ENCODE data around the gene ZNF827. TPM values are rescaled to one million over a fixed set of nuclear protein-coding genes. Genes with fewer than 3 reads are reported as not detected.

ZNF827 gene
- total RNA-seq, 1 experiment from 2014 or later = 19.1 TPM

DNA sequence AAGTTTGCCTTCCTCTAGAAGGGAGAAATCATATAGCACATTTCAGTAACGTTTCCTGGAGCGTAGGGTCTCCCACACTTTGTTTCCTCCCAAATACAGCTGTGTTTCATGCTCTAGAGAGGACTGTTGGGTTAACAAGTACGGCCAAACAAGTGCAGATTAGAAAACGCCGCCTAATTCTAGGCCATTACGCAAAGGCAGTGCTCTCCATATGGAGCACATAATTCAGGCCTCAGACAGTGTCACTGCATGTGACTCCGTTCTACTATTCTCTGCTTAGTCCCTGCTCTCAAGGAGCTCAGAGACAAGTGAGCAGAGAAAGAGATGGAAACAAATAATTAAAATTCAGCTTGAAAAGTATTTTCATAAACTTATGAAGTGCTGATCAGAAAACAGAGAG is 11.6 kb downstream of the ZNF827 start:
- Histone ChIP-seq H2AFZ (ENCODE audit: low read depth, low read length, poor library complexity, severe bottlenecking) (no peak overlapping the region), H3K79me2 (ENCODE audit: insufficient read depth, low read length) (peaks cover 80% of the 10 kb centered on the region), H3K27ac (ENCODE audit: low read depth, low read length) (no peak overlapping the region), H3K9me3 (ENCODE audit: control insufficient read depth in 1 of 2, insufficient read depth in 1 of 2, low read depth in 1 of 2, low read length in 2 of 2) (no peaks in the 10 kb centered on the region; a peak in 1 of 4 replicates), H4K20me1 (ENCODE audit: insufficient read depth) (no peaks in the 10 kb centered on the region), H3K4me1 (ENCODE audit: control insufficient read depth in 1 of 2, insufficient read depth in 2 of 2, low read length in 2 of 2) (no peaks in the 10 kb centered on the region), H3K36me3 (ENCODE audit: control insufficient read depth in 1 of 2, insufficient read depth in 2 of 2, low read length in 2 of 2) (no peaks in the 10 kb centered on the region), H3K4me3 (replicated peaks in 1 of 2; ENCODE audit: low read depth in 1 of 2, low read length in 2 of 2) (no peak overlapping the region), H3K4me2 (ENCODE audit: low read length) (no peak overlapping the region), H3K9ac (ENCODE audit: low read length) (no peak overlapping the region), H3K9me2 (ENCODE audit: insufficient read depth) (no peaks in the 10 kb centered on the region), H3K27me3 (ENCODE audit: insufficient read depth, low read length) (no peaks in the 10 kb centered on the region)
- intact Hi-C loops (cut with micrococcal nuclease) = no loop called here
- ChIA-PET CTCF (no interaction called here), RAD21 (ENCODE audit: low non-redundant PET in 1 of 2, low total read pairs in 2 of 2, uncharacterized antibody in 2 of 2, unreplicated experiment in 2 of 2) (interaction anchor here in 1 of 2 experiments (0.6 kb wide), 1 partner anchor 56 kb away, joined by 3 read pairs; no protein-coding TSS in a partner anchor), POLR2A (no interaction called here)
- DNase-seq (ENCODE audit: low read depth, low spot score) (no peak), ATAC-seq (no peak)
- no peak for TF ChIP-seq CTCF (IDR thresholded peaks at IDR 0.05 in 2 of 3, conservative IDR thresholded peaks at IDR 0.05 in 1 of 3; ENCODE audit: borderline replicate concordance in 1 of 3, insufficient read depth in 1 of 3, low read depth in 2 of 3, low read length in 2 of 3)
- TF ChIP-seq, protein P1, sequence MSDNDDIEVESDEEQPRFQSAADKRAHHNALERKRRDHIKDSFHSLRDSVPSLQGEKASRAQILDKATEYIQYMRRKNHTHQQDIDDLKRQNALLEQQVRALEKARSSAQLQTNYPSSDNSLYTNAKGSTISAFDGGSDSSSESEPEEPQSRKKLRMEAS (IDR thresholded peaks at IDR 0.05) = no peak
- BruUV-seq (replicated peaks) = no TSS peak

- H3K36me3 ChIP-seq (ENCODE audit: control insufficient read depth in 1 of 2, insufficient read depth in 2 of 2, low read length in 2 of 2) = no peaks in the 10 kb centered on the region
- no peaks in the 10 kb centered on the region; a peak in 1 of 4 replicates for H3K9me3 ChIP-seq (ENCODE audit: control insufficient read depth in 1 of 2, insufficient read depth in 1 of 2, low read depth in 1 of 2, low read length in 2 of 2)
- H3K27me3 ChIP-seq (ENCODE audit: insufficient read depth, low read length) = no peaks in the 10 kb centered on the region
- H3K9ac ChIP-seq (ENCODE audit: low read length) = no peak overlapping the region
- ChIA-PET CTCF (no interaction called here), POLR2A (no interaction called here), RAD21 (ENCODE audit: low non-redundant PET in 1 of 2, low total read pairs in 2 of 2, uncharacterized antibody in 2 of 2, unreplicated experiment in 2 of 2) (no interaction called here)
- peaks cover 58% of the 10 kb centered on the region for H3K79me2 ChIP-seq (ENCODE audit: insufficient read depth, low read length)
- H2AFZ ChIP-seq (ENCODE audit: low read depth, low read length, poor library complexity, severe bottlenecking) = no peak overlapping the region
- H3K4me2 ChIP-seq (ENCODE audit: low read length) = no peak overlapping the region
- DNase-seq (ENCODE audit: low read depth, low spot score) (no peak), ATAC-seq (no peak)
- no peaks in the 10 kb centered on the region for H3K9me2 ChIP-seq (ENCODE audit: insufficient read depth)
- H3K27ac ChIP-seq (ENCODE audit: low read depth, low read length) = no peak overlapping the region
- no peak overlapping the region for H3K4me3 ChIP-seq (replicated peaks in 1 of 2; ENCODE audit: low read depth in 1 of 2, low read length in 2 of 2)
- intact Hi-C loops (cut with micrococcal nuclease) = no loop called here
- H4K20me1 ChIP-seq (ENCODE audit: insufficient read depth) = no peaks in the 10 kb centered on the region
- H3K4me1 ChIP-seq (ENCODE audit: control insufficient read depth in 1 of 2, insufficient read depth in 2 of 2, low read length in 2 of 2) = no peaks in the 10 kb centered on the region
- BruUV-seq (replicated peaks) = no TSS peak
- TF ChIP-seq CTCF (IDR thresholded peaks at IDR 0.05 in 2 of 3, conservative IDR thresholded peaks at IDR 0.05 in 1 of 3; ENCODE audit: borderline replicate concordance in 1 of 3, insufficient read depth in 1 of 3, low read depth in 2 of 3, low read length in 2 of 3) = no peak
- TF ChIP-seq SP1 (IDR thresholded peaks at IDR 0.05; ENCODE audit: low read depth) = no peak
- no peak for TF ChIP-seq POLR2A (IDR thresholded peaks at IDR 0.05; ENCODE audit: borderline replicate concordance, extremely low read depth, insufficient read depth, insufficient read length)
- no peak for TF ChIP-seq ATF3 (IDR thresholded peaks at IDR 0.05)
- no peak for TF ChIP-seq EZH2 (IDR thresholded peaks at IDR 0.05)
- no peak for TF ChIP-seq ZFX (IDR thresholded peaks at IDR 0.05)
- no peak for TF ChIP-seq YY1 (IDR thresholded peaks at IDR 0.05; ENCODE audit: extremely low read depth, insufficient replicate concordance, low read depth, low read length)
- no peak for TF ChIP-seq SIN3A (IDR thresholded peaks at IDR 0.05; ENCODE audit: low read depth)
- TF ChIP-seq ZNF274 (IDR thresholded peaks at IDR 0.05; ENCODE audit: low read depth, low read length) = no peak
- TF ChIP-seq ELF1 (IDR thresholded peaks at IDR 0.05; ENCODE audit: borderline replicate concordance, low read depth) = no peak
- no peak for TF ChIP-seq POLR2AphosphoS5 (IDR thresholded peaks at IDR 0.05; ENCODE audit: low read depth, low read length)
- no peak for TF ChIP-seq EZH2phosphoT487 (IDR thresholded peaks at IDR 0.05; ENCODE audit: borderline replicate concordance)
- TF ChIP-seq FOSL1 (IDR thresholded peaks at IDR 0.05; ENCODE audit: low read depth) = no peak
- TF ChIP-seq CBX3 (IDR thresholded peaks at IDR 0.05; ENCODE audit: low read depth) = no peak
- no peak for TF ChIP-seq TCF7L2 (IDR thresholded peaks at IDR 0.05; ENCODE audit: borderline replicate concordance, extremely low read depth, insufficient read depth, insufficient read length)
- no peak for TF ChIP-seq RAD21 (IDR thresholded peaks at IDR 0.05; ENCODE audit: low read depth)
- TF ChIP-seq, protein P1 (IDR thresholded peaks at IDR 0.05) = no peak
Measured at GRCh38 chr4:145921231-145921630, 17.4 kb downstream of the ZNF827 start.

All from HCT116 (cell line).